Panc1 (cell line): Measurements from ENCODE around the gene EIF2B2.

Experiments used
- POLR2AphosphoS5 ChIP-seq: IDR thresholded peaks from 2 replicates; pipeline ENCODE4 v1.6.1; 2012; ENCODE audit warnings: mild to moderate bottlenecking, low read depth, low read length, moderate library complexity
- TCF7L2 ChIP-seq: IDR thresholded peaks from 2 replicates; pipeline ENCODE4 v1.6.1; 2011; ENCODE audit warnings: mild to moderate bottlenecking, low read depth, low read length, inconsistent platforms
- TF ChIP-seq, protein P1 (sequence below): fragments of 450-650 bp; IDR thresholded peaks from 2 replicates; pipeline ENCODE4 v1.5.1; 2017; ENCODE audit warnings: mild to moderate bottlenecking
- TF ChIP-seq, protein P2 (sequence below), 2 experiments: IDR thresholded peaks; 2 replicates each; pipeline ENCODE4 v1.6.1; 2011 to 2012; ENCODE audit warnings: low read depth in 2 of 2, control low read depth in 1 of 2, low read length in 1 of 2, mild to moderate bottlenecking in 1 of 2, moderate library complexity in 1 of 2; ENCODE audit not compliant: insufficient read depth in 1 of 2

GRCh38 chr14:74956280-74957072, 46.2 kb upstream of the EIF2B2 start:
- no peak for TF ChIP-seq POLR2AphosphoS5
- TF ChIP-seq, protein P1, sequence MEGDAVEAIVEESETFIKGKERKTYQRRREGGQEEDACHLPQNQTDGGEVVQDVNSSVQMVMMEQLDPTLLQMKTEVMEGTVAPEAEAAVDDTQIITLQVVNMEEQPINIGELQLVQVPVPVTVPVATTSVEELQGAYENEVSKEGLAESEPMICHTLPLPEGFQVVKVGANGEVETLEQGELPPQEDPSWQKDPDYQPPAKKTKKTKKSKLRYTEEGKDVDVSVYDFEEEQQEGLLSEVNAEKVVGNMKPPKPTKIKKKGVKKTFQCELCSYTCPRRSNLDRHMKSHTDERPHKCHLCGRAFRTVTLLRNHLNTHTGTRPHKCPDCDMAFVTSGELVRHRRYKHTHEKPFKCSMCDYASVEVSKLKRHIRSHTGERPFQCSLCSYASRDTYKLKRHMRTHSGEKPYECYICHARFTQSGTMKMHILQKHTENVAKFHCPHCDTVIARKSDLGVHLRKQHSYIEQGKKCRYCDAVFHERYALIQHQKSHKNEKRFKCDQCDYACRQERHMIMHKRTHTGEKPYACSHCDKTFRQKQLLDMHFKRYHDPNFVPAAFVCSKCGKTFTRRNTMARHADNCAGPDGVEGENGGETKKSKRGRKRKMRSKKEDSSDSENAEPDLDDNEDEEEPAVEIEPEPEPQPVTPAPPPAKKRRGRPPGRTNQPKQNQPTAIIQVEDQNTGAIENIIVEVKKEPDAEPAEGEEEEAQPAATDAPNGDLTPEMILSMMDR = no peak
- TF ChIP-seq TCF7L2 = no peak
- TF ChIP-seq, protein P2, sequence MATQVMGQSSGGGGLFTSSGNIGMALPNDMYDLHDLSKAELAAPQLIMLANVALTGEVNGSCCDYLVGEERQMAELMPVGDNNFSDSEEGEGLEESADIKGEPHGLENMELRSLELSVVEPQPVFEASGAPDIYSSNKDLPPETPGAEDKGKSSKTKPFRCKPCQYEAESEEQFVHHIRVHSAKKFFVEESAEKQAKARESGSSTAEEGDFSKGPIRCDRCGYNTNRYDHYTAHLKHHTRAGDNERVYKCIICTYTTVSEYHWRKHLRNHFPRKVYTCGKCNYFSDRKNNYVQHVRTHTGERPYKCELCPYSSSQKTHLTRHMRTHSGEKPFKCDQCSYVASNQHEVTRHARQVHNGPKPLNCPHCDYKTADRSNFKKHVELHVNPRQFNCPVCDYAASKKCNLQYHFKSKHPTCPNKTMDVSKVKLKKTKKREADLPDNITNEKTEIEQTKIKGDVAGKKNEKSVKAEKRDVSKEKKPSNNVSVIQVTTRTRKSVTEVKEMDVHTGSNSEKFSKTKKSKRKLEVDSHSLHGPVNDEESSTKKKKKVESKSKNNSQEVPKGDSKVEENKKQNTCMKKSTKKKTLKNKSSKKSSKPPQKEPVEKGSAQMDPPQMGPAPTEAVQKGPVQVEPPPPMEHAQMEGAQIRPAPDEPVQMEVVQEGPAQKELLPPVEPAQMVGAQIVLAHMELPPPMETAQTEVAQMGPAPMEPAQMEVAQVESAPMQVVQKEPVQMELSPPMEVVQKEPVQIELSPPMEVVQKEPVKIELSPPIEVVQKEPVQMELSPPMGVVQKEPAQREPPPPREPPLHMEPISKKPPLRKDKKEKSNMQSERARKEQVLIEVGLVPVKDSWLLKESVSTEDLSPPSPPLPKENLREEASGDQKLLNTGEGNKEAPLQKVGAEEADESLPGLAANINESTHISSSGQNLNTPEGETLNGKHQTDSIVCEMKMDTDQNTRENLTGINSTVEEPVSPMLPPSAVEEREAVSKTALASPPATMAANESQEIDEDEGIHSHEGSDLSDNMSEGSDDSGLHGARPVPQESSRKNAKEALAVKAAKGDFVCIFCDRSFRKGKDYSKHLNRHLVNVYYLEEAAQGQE (IDR thresholded peaks at IDR 0.05; ENCODE audit: insufficient read depth in 1 of 2, low read depth in 2 of 2, low read length in 1 of 2) = no peak
